Measurements from ENCODE around the gene CCP110.

DNA sequence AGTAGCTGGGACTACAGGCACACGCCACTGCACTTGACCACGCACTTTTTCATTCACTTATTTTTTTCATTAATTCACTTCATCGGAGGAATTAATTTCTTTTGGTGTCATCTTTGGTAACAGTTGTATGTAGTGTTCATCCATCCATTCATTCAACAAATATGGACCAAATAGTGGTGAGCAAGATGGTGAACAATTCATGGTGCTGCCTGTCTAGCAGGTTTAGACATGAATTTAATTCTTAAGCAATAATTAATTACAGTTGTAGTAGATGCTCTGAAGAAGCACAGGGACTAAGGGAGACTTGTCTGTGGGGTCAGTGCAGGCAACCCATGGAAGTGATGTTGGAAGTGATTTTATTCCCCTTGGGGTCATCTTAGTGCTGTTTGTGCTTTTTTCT is 24.3 kb upstream of the CCP110 start:
- TF ChIP-seq, protein P1, sequence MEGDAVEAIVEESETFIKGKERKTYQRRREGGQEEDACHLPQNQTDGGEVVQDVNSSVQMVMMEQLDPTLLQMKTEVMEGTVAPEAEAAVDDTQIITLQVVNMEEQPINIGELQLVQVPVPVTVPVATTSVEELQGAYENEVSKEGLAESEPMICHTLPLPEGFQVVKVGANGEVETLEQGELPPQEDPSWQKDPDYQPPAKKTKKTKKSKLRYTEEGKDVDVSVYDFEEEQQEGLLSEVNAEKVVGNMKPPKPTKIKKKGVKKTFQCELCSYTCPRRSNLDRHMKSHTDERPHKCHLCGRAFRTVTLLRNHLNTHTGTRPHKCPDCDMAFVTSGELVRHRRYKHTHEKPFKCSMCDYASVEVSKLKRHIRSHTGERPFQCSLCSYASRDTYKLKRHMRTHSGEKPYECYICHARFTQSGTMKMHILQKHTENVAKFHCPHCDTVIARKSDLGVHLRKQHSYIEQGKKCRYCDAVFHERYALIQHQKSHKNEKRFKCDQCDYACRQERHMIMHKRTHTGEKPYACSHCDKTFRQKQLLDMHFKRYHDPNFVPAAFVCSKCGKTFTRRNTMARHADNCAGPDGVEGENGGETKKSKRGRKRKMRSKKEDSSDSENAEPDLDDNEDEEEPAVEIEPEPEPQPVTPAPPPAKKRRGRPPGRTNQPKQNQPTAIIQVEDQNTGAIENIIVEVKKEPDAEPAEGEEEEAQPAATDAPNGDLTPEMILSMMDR (IDR thresholded peaks at IDR 0.05), result no peak
- TF ChIP-seq POLR2A (IDR thresholded peaks at IDR 0.05), result no peak
